SU-DHL-6 (cell line): ENCODE results near the gene TOMM7.

Experiments used
- CTCF ChIP-seq: fragments of 200-600 bp; sonication (generic); IDR thresholded peaks from one replicate; pipeline ENCODE4 v1.5.1; 2017; ENCODE audit warnings: antibody characterized with exemption, mild to moderate bottlenecking, low read length, moderate library complexity; ENCODE audit not compliant: insufficient read depth, poor library complexity, severe bottlenecking
- EZH2phosphoT487 ChIP-seq: fragments of 200-600 bp; sonication (generic), shearing (Covaris generic); conservative IDR thresholded peaks from 2 replicates; pipeline ENCODE4 v1.6.1; 2018; ENCODE audit warnings: mild to moderate bottlenecking, antibody characterized with exemption, low read length, moderate library complexity, mixed read lengths

- TF ChIP-seq CTCF (no peak), EZH2phosphoT487 (no peak)
Observed at GRCh38 chr7:22867003-22867402, 44.4 kb upstream of the TOMM7 start.
